Measurements from ENCODE around the gene NFIA.

- no peak for TF ChIP-seq POLR2A (IDR thresholded peaks at IDR 0.05)
- no peak for TF ChIP-seq CTCF (IDR thresholded peaks at IDR 0.05)
Measured at GRCh38 chr1:61412601-61413000, 330.2 kb downstream of the NFIA start.
